Left lung (tissue), 10 donors: Measurements from ENCODE around the gene LMX1B. TPM values are rescaled to one million over a fixed set of nuclear protein-coding genes. Genes with fewer than 3 reads are reported as not detected.

Source experiments
- ATAC-seq: fragments of 200-7000 bp; cut with Tn5 transposase; one replicate; pipeline ENCODE4 v1.9.1; 2020; ENCODE audit warnings: moderate library complexity
- DNase-seq, 4 donors: peaks; one replicate each; pipeline ENCODE4 v3.0.0-alpha.2; 2013 to 2020
- H3K27ac ChIP-seq, 2 donors: fragments of 200-600 bp; sonication (generic) in 1 of 2; one replicate each; pipeline versions ENCODE4 v1.5.0 to v1.8.0; 2020 to 2021
- H3K27me3 ChIP-seq, 2 donors: fragments of 200-600 bp; sonication (generic) in 1 of 2; one replicate each; pipeline versions ENCODE4 v1.5.0 to v1.8.0; 2020 to 2021
- H3K36me3 ChIP-seq, 2 donors: fragments of 200-600 bp; sonication (generic) in 1 of 2; one replicate each; pipeline versions ENCODE4 v1.5.0 to v1.8.0; 2020 to 2021
- H3K4me1 ChIP-seq, 2 donors: fragments of 200-600 bp; one replicate each; pipeline ENCODE4 v1.8.0; 2021
- H3K4me3 ChIP-seq, 2 donors: fragments of 200-600 bp; sonication (generic) in 1 of 2; one replicate each; pipeline versions ENCODE4 v1.5.0 to v1.8.0; 2020 to 2021; ENCODE audit warnings: mild to moderate bottlenecking in 1 of 2
- H3K9me3 ChIP-seq, 2 donors: fragments of 200-600 bp; sonication (generic) in 1 of 2; one replicate each; pipeline versions ENCODE4 v1.5.0 to v1.8.0; 2020 to 2021
- intact Hi-C, 2 donors: fragments of 100-400 bp; cut with DNase I; formaldehyde crosslinking; loops; one replicate each; pipeline versions ENCODE4 v1.11.2 to v1.14.2; 2022
- polyA plus RNA-seq, 6 donors: library from polyadenylated mRNA; unstranded; fragments of 120-200 nt; gene quantifications; one replicate each; pipeline ENCODE4 v1.2.1, GENCODE V29; 2013; ENCODE audit not compliant: insufficient read length in 6 of 6
- total RNA-seq, 2 donors: library from RNA; stranded (reverse); fragmentation: NEBNext Ultra II Directional; extraction: Animal tissue kit (Norgen Biotek cat#: 25700); gene quantifications; one replicate each; pipeline ENCODE4 v1.2.1, GENCODE V29; 2021
- TF ChIP-seq, protein P1 (sequence below), 2 donors: fragments of 200-600 bp; sonication (generic) in 1 of 2; IDR thresholded peaks; one replicate each; pipeline versions ENCODE4 v1.5.0 to v1.8.0; 2021; ENCODE audit warnings: antibody characterized with exemption in 2 of 2
- donor health status: DM: no; HTN: yes; CAD: no.
- donor health status: DM: no; HTN: no; CAD: no.

LMX1B gene
- total and polyA plus RNA-seq, 8 donors, result 0.05 to 0.31 (median 0.20) TPM; not detected in 1

DNA sequence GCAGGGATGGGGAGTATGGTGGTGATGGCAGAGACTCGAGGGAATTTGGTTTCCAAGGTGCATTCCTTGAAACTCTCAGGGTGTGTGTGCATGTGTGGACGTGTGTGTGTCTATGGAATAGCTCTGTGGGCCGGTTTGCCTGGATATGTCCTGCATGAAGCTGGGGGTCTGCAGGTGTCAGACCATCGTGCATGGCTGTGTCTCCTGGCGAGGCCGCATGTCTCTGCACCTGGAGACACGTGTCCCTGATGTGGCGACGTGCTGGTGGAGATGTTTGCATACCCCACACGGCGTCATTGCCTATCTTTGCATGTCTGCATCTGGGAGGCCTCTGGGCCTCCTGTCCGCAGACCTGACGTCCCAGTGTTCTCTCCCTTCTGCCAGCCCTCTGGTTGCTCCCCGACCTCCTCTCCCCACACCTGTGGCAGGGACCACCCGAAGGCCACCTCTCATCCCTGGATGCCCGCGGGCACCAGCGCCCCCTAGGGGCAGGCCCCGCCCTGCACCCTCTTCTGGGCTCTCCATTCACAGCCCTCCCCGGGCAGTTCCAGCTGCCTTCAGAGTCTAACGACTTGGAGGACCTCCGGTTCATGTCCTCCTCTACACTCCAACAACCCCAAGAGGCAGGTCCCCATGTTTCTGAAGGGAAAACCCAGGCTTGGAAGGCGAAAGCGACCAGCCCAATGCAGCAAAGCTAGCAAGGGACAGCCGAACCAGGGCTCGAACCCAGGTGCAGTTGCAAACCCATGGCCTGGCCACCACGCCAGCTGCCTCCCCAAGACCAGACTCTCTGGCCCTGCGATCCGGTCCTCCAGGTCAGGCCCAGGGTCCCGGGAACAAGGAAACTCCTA, 88.6 kb downstream of the LMX1B start:
- TF ChIP-seq, protein P1, sequence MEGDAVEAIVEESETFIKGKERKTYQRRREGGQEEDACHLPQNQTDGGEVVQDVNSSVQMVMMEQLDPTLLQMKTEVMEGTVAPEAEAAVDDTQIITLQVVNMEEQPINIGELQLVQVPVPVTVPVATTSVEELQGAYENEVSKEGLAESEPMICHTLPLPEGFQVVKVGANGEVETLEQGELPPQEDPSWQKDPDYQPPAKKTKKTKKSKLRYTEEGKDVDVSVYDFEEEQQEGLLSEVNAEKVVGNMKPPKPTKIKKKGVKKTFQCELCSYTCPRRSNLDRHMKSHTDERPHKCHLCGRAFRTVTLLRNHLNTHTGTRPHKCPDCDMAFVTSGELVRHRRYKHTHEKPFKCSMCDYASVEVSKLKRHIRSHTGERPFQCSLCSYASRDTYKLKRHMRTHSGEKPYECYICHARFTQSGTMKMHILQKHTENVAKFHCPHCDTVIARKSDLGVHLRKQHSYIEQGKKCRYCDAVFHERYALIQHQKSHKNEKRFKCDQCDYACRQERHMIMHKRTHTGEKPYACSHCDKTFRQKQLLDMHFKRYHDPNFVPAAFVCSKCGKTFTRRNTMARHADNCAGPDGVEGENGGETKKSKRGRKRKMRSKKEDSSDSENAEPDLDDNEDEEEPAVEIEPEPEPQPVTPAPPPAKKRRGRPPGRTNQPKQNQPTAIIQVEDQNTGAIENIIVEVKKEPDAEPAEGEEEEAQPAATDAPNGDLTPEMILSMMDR (IDR thresholded peaks at IDR 0.05), result peak; percentile 22 to 64
- H3K27me3 ChIP-seq, result peaks cover 11 to 78% of the 10 kb centered on the region in 2 donors
- intact Hi-C loops, result no loop called here

DNA sequence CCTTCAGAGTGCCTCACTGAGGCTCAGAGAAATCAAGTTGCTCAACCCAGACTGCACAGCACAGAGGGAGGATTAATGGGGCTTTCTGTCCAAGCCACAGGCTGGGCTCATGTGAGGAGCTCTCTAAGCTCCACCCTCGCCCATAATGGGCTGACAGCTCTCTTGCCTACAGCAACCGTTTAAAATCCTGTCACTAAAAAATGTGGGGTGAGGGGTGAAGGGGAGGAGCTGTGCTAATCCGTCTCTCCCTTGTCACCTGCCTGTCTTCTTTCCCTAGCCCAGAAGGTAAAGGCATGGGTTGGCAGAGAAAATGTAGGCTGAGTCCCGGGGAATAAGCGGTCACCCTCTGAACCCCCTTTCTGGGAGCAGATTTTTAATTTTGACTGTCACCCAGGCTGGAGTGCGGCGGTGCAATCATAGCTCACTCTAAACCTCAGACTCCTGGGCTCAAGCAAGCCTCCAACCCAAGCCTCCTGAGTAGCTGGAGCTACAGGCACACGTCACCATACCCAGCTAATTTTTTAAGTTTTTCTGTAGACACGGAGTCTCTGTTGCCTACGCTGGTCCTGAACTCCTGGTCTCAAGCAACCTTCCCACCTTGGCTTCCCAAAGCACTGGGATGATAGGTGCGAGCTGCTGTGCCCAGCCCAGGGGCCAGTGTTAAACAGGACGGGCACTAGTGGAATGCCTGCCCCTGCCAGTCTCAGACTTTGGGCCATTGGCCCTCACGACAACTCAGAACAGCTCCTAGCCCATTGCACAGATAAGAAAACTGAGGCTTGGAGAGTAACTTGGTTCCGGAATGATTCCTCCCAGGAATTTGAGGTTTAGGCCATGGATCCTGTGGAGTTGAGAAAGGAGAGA, 89.5 kb downstream of the LMX1B start:
- no peak for DNase-seq
- H3K9me3 ChIP-seq, result no peaks in the 10 kb centered on the region
- H3K27ac ChIP-seq, result no peak overlapping the region
- no peaks in the 10 kb centered on the region for H3K36me3 ChIP-seq
- TF ChIP-seq, protein P1 (IDR thresholded peaks at IDR 0.05), result no peak
- H3K4me3 ChIP-seq, result no peak overlapping the region
- intact Hi-C loops, result no loop called here
- H3K4me1 ChIP-seq, result peaks cover 8 to 9% of the 10 kb centered on the region in 2 donors
- peaks cover 11 to 86% of the 10 kb centered on the region in 2 donors for H3K27me3 ChIP-seq
- ATAC-seq, result no peak

More for the DNA sequence above, 88.6 kb downstream of the LMX1B start:
- ATAC-seq (no peak), DNase-seq (peak in 1 of 4 donors; percentile 83)
- Histone ChIP-seq H3K4me3 (no peak overlapping the region), H3K27ac (no peak overlapping the region), H3K9me3 (no peaks in the 10 kb centered on the region), H3K36me3 (no peaks in the 10 kb centered on the region), H3K4me1 (peaks cover 8 to 9% of the 10 kb centered on the region in 2 donors)

DNA sequence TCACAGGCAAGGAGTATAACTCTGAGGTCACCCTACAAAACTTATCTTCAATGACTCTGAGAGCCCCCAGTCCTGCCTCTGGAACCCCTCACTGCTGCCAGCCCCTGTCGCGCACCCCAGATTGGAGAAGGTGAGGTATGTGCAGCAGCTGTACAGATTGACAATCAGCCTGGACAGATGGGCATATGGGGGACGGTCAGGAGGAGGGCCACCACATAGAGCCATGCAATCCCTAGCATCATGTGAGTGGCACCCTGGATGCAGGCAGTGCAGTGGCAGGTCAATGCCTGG, 90.1 kb downstream of the LMX1B start:
- peaks cover 8 to 9% of the 10 kb centered on the region in 2 donors for H3K4me1 ChIP-seq
- H3K27me3 ChIP-seq, result peaks cover 11 to 88% of the 10 kb centered on the region in 2 donors
- no peaks in the 10 kb centered on the region for H3K36me3 ChIP-seq
- intact Hi-C loops, result no loop called here
- no peaks in the 10 kb centered on the region for H3K9me3 ChIP-seq
- ATAC-seq (no peak), DNase-seq (no peak)
- no peak overlapping the region for H3K27ac ChIP-seq
- H3K4me3 ChIP-seq, result no peak overlapping the region
- TF ChIP-seq, protein P1 (IDR thresholded peaks at IDR 0.05), result no peak

DNA sequence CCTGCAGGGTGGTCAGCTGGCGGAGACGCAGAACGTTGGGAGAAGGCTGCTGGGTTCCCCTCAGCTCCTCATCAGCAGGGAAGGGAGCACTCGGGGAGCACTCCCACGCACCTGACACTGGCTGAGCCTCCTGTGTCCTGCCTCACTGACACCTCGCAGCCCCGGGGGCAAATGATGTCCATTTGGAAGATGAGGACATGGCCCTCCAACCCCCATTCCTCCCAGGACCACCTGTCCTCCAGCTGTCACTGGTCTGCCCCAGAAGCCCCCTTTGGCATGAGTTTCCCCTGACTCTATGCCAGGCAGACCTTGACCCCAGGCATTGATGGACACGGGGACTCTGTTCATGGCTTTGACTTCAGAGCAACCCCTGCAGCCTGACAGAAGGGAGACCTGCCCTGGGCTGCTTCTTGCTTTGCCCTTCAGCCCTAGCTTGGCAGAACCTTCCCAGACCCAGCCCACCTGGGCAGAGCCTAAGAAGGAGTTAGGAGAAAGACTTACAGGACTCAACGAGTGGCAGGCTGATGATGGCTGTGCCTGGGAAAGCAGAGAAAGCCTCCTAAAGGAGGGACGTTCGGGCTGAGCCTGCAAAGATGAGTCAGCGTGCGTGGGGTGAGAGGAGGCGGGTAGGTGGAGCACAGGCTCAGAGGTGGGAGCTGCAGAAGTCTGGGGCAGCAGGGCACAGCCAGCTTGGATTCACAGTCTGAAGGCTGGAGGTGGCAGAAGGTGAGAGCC, 90.6 kb downstream of the LMX1B start:
- no peak overlapping the region for H3K27ac ChIP-seq
- no peaks in the 10 kb centered on the region for H3K36me3 ChIP-seq
- peaks cover 11 to 88% of the 10 kb centered on the region in 2 donors for H3K27me3 ChIP-seq
- ATAC-seq (peak; percentile 56), DNase-seq (no peak)
- H3K4me1 ChIP-seq, result peaks cover 8 to 9% of the 10 kb centered on the region in 2 donors
- intact Hi-C loops, result no loop called here
- TF ChIP-seq, protein P1 (IDR thresholded peaks at IDR 0.05), result no peak
- H3K4me3 ChIP-seq, result no peak overlapping the region
- no peaks in the 10 kb centered on the region for H3K9me3 ChIP-seq
